Upper lobe of right lung (tissue), 1 donor: ENCODE data around the gene LMAN2. TPM values are rescaled to one million over a fixed set of nuclear protein-coding genes. Genes with fewer than 3 reads are reported as not detected.

Experiments
- ATAC-seq: fragments of 200-7000 bp; cut with Tn5 transposase; one replicate; pipeline ENCODE4 v1.9.1; 2020; ENCODE audit warnings: mild to moderate bottlenecking, moderate library complexity
- DNase-seq: peaks from one replicate; pipeline ENCODE4 v3.0.0-alpha.2; 2020
- H3K27ac ChIP-seq: fragments of 200-600 bp; one replicate; pipeline ENCODE4 v1.8.0; 2022
- H3K27me3 ChIP-seq: fragments of 200-600 bp; one replicate; pipeline ENCODE4 v1.8.0; 2022; ENCODE audit warnings: mild to moderate bottlenecking
- H3K36me3 ChIP-seq: fragments of 200-600 bp; one replicate; pipeline ENCODE4 v1.8.0; 2022
- H3K4me1 ChIP-seq: fragments of 200-600 bp; one replicate; pipeline ENCODE4 v1.8.0; 2022
- H3K4me3 ChIP-seq: fragments of 200-600 bp; one replicate; pipeline ENCODE4 v1.8.0; 2022; ENCODE audit warnings: mild to moderate bottlenecking
- H3K9me3 ChIP-seq: fragments of 200-600 bp; one replicate; pipeline ENCODE4 v1.8.0; 2022
- CTCF ChIP-seq: fragments of 200-600 bp; IDR thresholded peaks from one replicate; pipeline ENCODE4 v1.8.0; 2022; ENCODE audit warnings: antibody characterized with exemption
- intact Hi-C: fragments of 100-400 bp; cut with DNase I; formaldehyde crosslinking; loops from one replicate; pipeline ENCODE4 v1.11.0; 2022
- total RNA-seq: library from RNA; stranded (reverse); fragmentation: NEBNext Ultra II Directional; extraction: Animal tissue kit (Norgen Biotek cat#: 25700); gene quantifications from one replicate; pipeline ENCODE4 v1.2.1, GENCODE V29; 2021
- donor health status: DM: no; HTN: yes; CAD: no; lungs with severe emphysema.

The LMAN2 gene
- total RNA-seq, 1 donor from 2014 or later = 117 TPM

GRCh38 chr5:177396078-177396477, 44.6 kb upstream of the LMAN2 start:
- intact Hi-C loops = no loop called here
- no peak for ATAC-seq

GRCh38 chr5:177393990-177394389, 42.5 kb upstream of the LMAN2 start:
- Histone ChIP-seq H3K27me3 (peaks cover 9% of the 10 kb centered on the region), H3K9me3 (no peaks in the 10 kb centered on the region), H3K4me3 (no peak overlapping the region), H3K36me3 (no peaks in the 10 kb centered on the region), H3K27ac (no peak overlapping the region), H3K4me1 (peaks cover 9% of the 10 kb centered on the region)
- TF ChIP-seq CTCF = no peak
- DNase-seq (no peak), ATAC-seq (no peak)
- intact Hi-C loops = loop anchor here (5.0 kb wide), 1 partner anchor 108 kb away; no protein-coding TSS in a partner anchor

More at GRCh38 chr5:177396078-177396477, 44.6 kb upstream of the LMAN2 start:
- Histone ChIP-seq H3K27me3 (peaks cover 30% of the 10 kb centered on the region), H3K4me1 (peaks cover 4% of the 10 kb centered on the region), H3K36me3 (no peaks in the 10 kb centered on the region), H3K27ac (no peak overlapping the region), H3K9me3 (no peaks in the 10 kb centered on the region), H3K4me3 (no peak overlapping the region)
- TF ChIP-seq CTCF = no peak
- DNase-seq = no peak

- peaks cover 9% of the 10 kb centered on the region for H3K4me1 ChIP-seq
- H3K9me3 ChIP-seq = no peaks in the 10 kb centered on the region
- no peaks in the 10 kb centered on the region for H3K36me3 ChIP-seq
- ATAC-seq (no peak), DNase-seq (no peak)
- intact Hi-C loops = loop anchor here (5.0 kb wide), 1 partner anchor 109 kb away; no protein-coding TSS in a partner anchor
- H3K27me3 ChIP-seq = peaks cover 2% of the 10 kb centered on the region
- no peak for TF ChIP-seq CTCF
- H3K27ac ChIP-seq = no peak overlapping the region
- H3K4me3 ChIP-seq = no peak overlapping the region
These were observed 41.8 kb upstream of the LMAN2 start for GRCh38 chr5:177393206-177393765.

- intact Hi-C loops = loop anchor here (5.0 kb wide), 1 partner anchor 110 kb away; no protein-coding TSS in a partner anchor
- ATAC-seq (no peak), DNase-seq (no peak)
- Histone ChIP-seq H3K27ac (no peak overlapping the region), H3K9me3 (no peaks in the 10 kb centered on the region), H3K4me1 (peaks cover 9% of the 10 kb centered on the region), H3K4me3 (no peak overlapping the region), H3K27me3 (no peaks in the 10 kb centered on the region), H3K36me3 (no peaks in the 10 kb centered on the region)
- TF ChIP-seq CTCF = no peak
These were observed 41.3 kb upstream of the LMAN2 start for GRCh38 chr5:177392765-177393164.

- Histone ChIP-seq H3K27ac (peak overlapping the region; percentile 42), H3K4me3 (no peak overlapping the region), H3K9me3 (no peaks in the 10 kb centered on the region), H3K27me3 (peaks cover 5% of the 10 kb centered on the region), H3K36me3 (no peaks in the 10 kb centered on the region), H3K4me1 (peaks cover 9% of the 10 kb centered on the region)
- intact Hi-C loops = loop anchor here (5.0 kb wide), 1 partner anchor 112 kb away; no protein-coding TSS in a partner anchor
- ATAC-seq (peak; percentile 92), DNase-seq (peak; percentile 82)
- peak; percentile 99 for TF ChIP-seq CTCF
These were observed 39.2 kb upstream of the LMAN2 start for GRCh38 chr5:177390363-177391300.
